22Rv1 (cell line): ENCODE data around the gene OGFR.

Experiments
- H3K27ac ChIP-seq: fragments of 450-650 bp; 2 replicates; pipeline ENCODE4 v1.5.1; 2017
- ZFX ChIP-seq: fragments of 450-650 bp; IDR thresholded peaks from 2 replicates; pipeline ENCODE4 v1.6.1; 2017; ENCODE audit warnings: antibody characterized with exemption, borderline replicate concordance
- TF ChIP-seq, protein P1 (sequence below): fragments of 450-650 bp; IDR thresholded peaks from 2 replicates; pipeline ENCODE4 v1.5.1; 2017; ENCODE audit warnings: mild to moderate bottlenecking

OGFR gene

DNA sequence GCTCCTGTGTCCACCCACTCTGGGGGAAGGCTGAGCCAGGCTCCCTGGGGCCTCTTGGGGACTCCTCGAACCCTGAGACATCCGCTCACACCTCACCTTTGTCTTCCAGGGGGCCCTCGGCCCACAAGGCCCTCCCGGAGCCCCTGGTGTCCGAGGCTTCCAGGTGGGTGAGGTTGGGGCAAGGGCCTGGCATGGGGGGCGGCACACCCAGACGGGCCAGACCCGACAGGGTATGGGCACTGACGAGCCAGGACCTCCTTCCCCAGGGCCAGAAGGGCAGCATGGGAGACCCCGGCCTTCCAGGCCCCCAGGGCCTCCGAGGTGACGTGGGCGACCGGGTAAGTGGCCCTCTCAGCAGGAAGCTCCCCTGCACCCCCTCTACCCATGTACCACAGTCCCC is 25.6 kb downstream of the OGFR start:
- TF ChIP-seq, protein P1, sequence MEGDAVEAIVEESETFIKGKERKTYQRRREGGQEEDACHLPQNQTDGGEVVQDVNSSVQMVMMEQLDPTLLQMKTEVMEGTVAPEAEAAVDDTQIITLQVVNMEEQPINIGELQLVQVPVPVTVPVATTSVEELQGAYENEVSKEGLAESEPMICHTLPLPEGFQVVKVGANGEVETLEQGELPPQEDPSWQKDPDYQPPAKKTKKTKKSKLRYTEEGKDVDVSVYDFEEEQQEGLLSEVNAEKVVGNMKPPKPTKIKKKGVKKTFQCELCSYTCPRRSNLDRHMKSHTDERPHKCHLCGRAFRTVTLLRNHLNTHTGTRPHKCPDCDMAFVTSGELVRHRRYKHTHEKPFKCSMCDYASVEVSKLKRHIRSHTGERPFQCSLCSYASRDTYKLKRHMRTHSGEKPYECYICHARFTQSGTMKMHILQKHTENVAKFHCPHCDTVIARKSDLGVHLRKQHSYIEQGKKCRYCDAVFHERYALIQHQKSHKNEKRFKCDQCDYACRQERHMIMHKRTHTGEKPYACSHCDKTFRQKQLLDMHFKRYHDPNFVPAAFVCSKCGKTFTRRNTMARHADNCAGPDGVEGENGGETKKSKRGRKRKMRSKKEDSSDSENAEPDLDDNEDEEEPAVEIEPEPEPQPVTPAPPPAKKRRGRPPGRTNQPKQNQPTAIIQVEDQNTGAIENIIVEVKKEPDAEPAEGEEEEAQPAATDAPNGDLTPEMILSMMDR, result no peak
- no peak for TF ChIP-seq ZFX
- no peak overlapping the region for H3K27ac ChIP-seq

- H3K27ac ChIP-seq, result peak overlapping the region; percentile 70
- TF ChIP-seq ZFX, result no peak
- TF ChIP-seq, protein P1, result peak; percentile 16; the same call in 1 of the 2 replicates
Measured at GRCh38 chr20:62830821-62831220, 26.2 kb downstream of the OGFR start.

DNA sequence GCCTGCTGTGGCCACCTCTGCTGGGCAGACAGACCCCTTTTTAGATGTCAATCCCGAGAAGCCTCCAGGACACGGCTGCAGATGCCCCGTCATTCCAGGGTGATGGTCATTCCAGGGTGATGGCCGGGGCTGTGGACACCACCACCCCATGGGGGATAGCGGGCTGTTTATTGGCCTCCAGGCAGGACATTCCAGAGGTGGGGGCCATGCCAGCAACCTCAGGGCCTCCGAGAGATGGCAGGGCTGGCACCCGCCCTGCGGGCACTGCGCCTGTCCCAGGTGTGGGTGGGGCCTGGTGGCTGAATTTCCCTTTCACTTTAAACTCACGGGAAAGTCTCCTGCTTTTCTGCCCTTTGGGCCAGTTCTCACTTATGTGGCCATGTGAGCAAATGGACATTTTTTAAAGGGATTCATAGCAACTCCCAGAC is 26.7 kb downstream of the OGFR start:
- TF ChIP-seq ZFX, result no peak
- TF ChIP-seq, protein P1, result no peak
- peak overlapping the region; percentile 70 for H3K27ac ChIP-seq

- TF ChIP-seq, protein P1, result no peak
- TF ChIP-seq ZFX, result no peak
Measured at GRCh38 chr20:62831854-62832211, 27.2 kb downstream of the OGFR start.

DNA sequence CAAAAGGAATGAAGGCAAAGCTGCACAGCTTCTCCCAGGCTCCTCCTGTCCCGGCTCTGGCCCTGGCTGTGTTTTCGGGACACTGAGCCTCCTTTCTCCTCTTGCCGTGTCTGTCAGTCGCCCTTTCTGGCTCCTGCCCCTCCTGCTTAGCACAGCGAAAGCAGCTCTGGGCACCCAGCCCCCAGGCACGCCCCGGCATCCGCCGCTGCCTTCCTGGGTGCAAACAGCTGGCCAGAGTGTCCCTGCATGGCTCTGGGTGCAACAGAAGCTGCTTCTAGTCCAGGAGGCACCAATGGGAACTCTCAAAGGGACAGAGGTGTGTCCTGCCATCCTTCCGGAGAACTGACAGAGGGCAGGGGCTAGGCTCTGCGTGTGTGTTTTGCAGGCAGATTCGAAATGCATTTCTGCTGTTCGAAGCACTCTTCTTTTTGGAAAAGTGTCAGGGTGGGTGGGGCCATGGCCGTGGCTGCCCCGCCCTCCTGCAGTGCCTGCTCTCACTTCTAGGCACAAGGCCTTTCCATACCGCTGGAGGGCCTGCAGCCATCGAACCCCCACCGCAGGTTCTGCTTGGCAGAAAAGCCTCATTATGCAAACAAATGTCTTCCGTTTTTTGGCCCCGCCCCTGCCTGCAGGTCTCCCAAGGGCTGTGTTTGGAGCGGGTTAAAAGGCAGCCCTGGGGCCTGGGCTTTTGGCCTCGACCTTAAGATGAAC is 27.7 kb downstream of the OGFR start:
- TF ChIP-seq, protein P1, result no peak
- no peak for TF ChIP-seq ZFX
- peak overlapping the region; percentile 70 for H3K27ac ChIP-seq

More at GRCh38 chr20:62831854-62832211, 27.2 kb downstream of the OGFR start:
- peak overlapping the region; percentile 70 for H3K27ac ChIP-seq

GRCh38 chr20:62832951-62833391 is 28.3 kb downstream of the OGFR start:
- TF ChIP-seq, protein P1, result no peak
- TF ChIP-seq ZFX, result no peak
- H3K27ac ChIP-seq, result peak overlapping the region; percentile 70

- no peak for TF ChIP-seq ZFX
- TF ChIP-seq, protein P1, result no peak
- H3K27ac ChIP-seq, result peak overlapping the region; percentile 64; the same call in 1 of the 2 replicates
Measured at GRCh38 chr20:62834967-62835730, 30.5 kb downstream of the OGFR start.
